HFFc6 (cell line): Measurements from ENCODE around the gene FGF4. TPM values are rescaled to one million over a fixed set of nuclear protein-coding genes. Genes with fewer than 3 reads are reported as not detected.
"Not testable (repeated sequence)": the region's sequence is repeated elsewhere in the genome, so short reads cannot be mapped to it uniquely, and the experiment has no call there.

Source experiments
- DNase-seq: peaks from one replicate; pipeline ENCODE4 v3.0.0-alpha.2; 2018
- H3K27ac Mint-ChIP-seq: 2 replicates; pipeline ENCODE4 v1.8.0; 2020; ENCODE audit warnings: mild to moderate bottlenecking, mixed read lengths
- H3K27me3 Mint-ChIP-seq: 2 replicates; pipeline ENCODE4 v1.8.0; 2021; ENCODE audit warnings: mild to moderate bottlenecking, moderate library complexity, mixed read lengths; ENCODE audit not compliant: insufficient read depth
- H3K36me3 Mint-ChIP-seq: 2 replicates; pipeline ENCODE4 v1.8.0; 2021; ENCODE audit warnings: low read depth, mixed read lengths
- H3K4me1 Mint-ChIP-seq: 2 replicates; pipeline ENCODE4 v1.8.0; 2020; ENCODE audit warnings: low read depth, mixed read lengths
- H3K4me3 Mint-ChIP-seq: 2 replicates; pipeline ENCODE4 v1.8.0; 2020; ENCODE audit warnings: mild to moderate bottlenecking, moderate library complexity, mixed read lengths
- H3K9me3 Mint-ChIP-seq: 2 replicates; pipeline ENCODE4 v1.8.0; 2020; ENCODE audit warnings: mild to moderate bottlenecking, mixed read lengths
- CTCF ChIP-seq: fragments of 200-600 bp; sonication (generic); IDR thresholded peaks from 2 replicates; pipeline ENCODE4 v1.5.0; 2021; ENCODE audit warnings: antibody characterized with exemption, mild to moderate bottlenecking
- total RNA-seq, 6 experiments: library from RNA; stranded (reverse); fragmentation: NEBNext Ultra II Directional; extraction: Animal tissue kit (Norgen Biotek cat#: 25700); gene quantifications; 2 replicates in 1 of 6; 3 replicates in 5 of 6; pipeline ENCODE4 v1.2.3, GENCODE V29; 2021

The FGF4 gene
- total RNA-seq, 6 experiments from 2014 or later, result not detected

- no peak overlapping the region for H3K27ac Mint-ChIP-seq
- H3K36me3 Mint-ChIP-seq, result no peaks in the 10 kb centered on the region; the same call in 1 of the 2 replicates
- H3K9me3 Mint-ChIP-seq, result peaks cover 4% of the 10 kb centered on the region; the same call in 1 of the 2 replicates
- TF ChIP-seq CTCF, result no peak
- H3K27me3 Mint-ChIP-seq, result peaks cover 56% of the 10 kb centered on the region
- no peaks in the 10 kb centered on the region for H3K4me1 Mint-ChIP-seq
- DNase-seq, result no peak
- no peak overlapping the region for H3K4me3 Mint-ChIP-seq
These were observed 9.6 kb downstream of the FGF4 start for GRCh38 chr11:69765498-69765995.

GRCh38 chr11:69764918-69765317, 10.2 kb downstream of the FGF4 start:
- H3K27ac Mint-ChIP-seq, DNase-seq, H3K4me3 Mint-ChIP-seq, H3K4me1 Mint-ChIP-seq, H3K9me3 Mint-ChIP-seq, H3K36me3 Mint-ChIP-seq: not testable (repeated sequence)
- peaks cover 59% of the 10 kb centered on the region for H3K27me3 Mint-ChIP-seq

- peaks cover 8% of the 10 kb centered on the region; the same call in 1 of the 2 replicates for H3K36me3 Mint-ChIP-seq
- no peak overlapping the region for H3K4me3 Mint-ChIP-seq
- no peak overlapping the region for H3K27ac Mint-ChIP-seq
- no peaks in the 10 kb centered on the region for H3K4me1 Mint-ChIP-seq
- peaks cover 54% of the 10 kb centered on the region for H3K27me3 Mint-ChIP-seq
- H3K9me3 Mint-ChIP-seq, result peaks cover 15% of the 10 kb centered on the region
- DNase-seq, result no peak
- no peak for TF ChIP-seq CTCF
These were observed 14.8 kb downstream of the FGF4 start for GRCh38 chr11:69760319-69760718.

- Mint-ChIP-seq H3K27ac (no peak overlapping the region), H3K4me1 (no peaks in the 10 kb centered on the region), H3K27me3 (peaks cover 34% of the 10 kb centered on the region), H3K4me3 (no peak overlapping the region), H3K36me3 (peaks cover 8% of the 10 kb centered on the region; the same call in 1 of the 2 replicates), H3K9me3 (peaks cover 8% of the 10 kb centered on the region)
- TF ChIP-seq CTCF, result no peak
- no peak for DNase-seq
These were observed 22.3 kb downstream of the FGF4 start for GRCh38 chr11:69752890-69753289.

- H3K4me1 Mint-ChIP-seq, result no peaks in the 10 kb centered on the region
- DNase-seq, result no peak
- no peak for TF ChIP-seq CTCF
- peaks cover 3% of the 10 kb centered on the region for H3K9me3 Mint-ChIP-seq
- no peak overlapping the region for H3K27ac Mint-ChIP-seq
- peaks cover 2% of the 10 kb centered on the region; the same call in 1 of the 2 replicates for H3K36me3 Mint-ChIP-seq
- no peak overlapping the region for H3K4me3 Mint-ChIP-seq
- peaks cover 24% of the 10 kb centered on the region for H3K27me3 Mint-ChIP-seq
These were observed 24.1 kb downstream of the FGF4 start for GRCh38 chr11:69750875-69751597.

GRCh38 chr11:69750108-69750850, 24.9 kb downstream of the FGF4 start:
- no peak overlapping the region for H3K4me3 Mint-ChIP-seq
- H3K9me3 Mint-ChIP-seq, result no peaks in the 10 kb centered on the region
- peaks cover 24% of the 10 kb centered on the region for H3K27me3 Mint-ChIP-seq
- H3K4me1 Mint-ChIP-seq, result no peaks in the 10 kb centered on the region
- no peak for DNase-seq
- H3K27ac Mint-ChIP-seq, result no peak overlapping the region
- H3K36me3 Mint-ChIP-seq, result no peaks in the 10 kb centered on the region
- TF ChIP-seq CTCF, result no peak
